Gastroesophageal sphincter (tissue), 4 donors: Measurements from ENCODE around the gene CTBP1. TPM values are rescaled to one million over a fixed set of nuclear protein-coding genes. Genes with fewer than 3 reads are reported as not detected.

Source experiments
- ATAC-seq: fragments of 150-250 bp; one replicate; pipeline ENCODE4 v1.9.1; 2016; ENCODE audit warnings: mild to moderate bottlenecking, moderate library complexity
- H3K27ac ChIP-seq, 4 donors: fragments of 200-600 bp; sonication (generic) in 3 of 4; 1 replicate in 3 of 4; 2 replicates in 1 of 4; pipeline ENCODE4 v1.5.1; 2016 to 2019
- H3K27me3 ChIP-seq: fragments of 200-600 bp; sonication (generic); one replicate; pipeline ENCODE4 v1.5.1; 2019
- H3K36me3 ChIP-seq, 2 donors: fragments of 200-600 bp; sonication (generic); one replicate each; pipeline ENCODE4 v1.5.1; 2019; ENCODE audit warnings: control low read depth in 1 of 2
- H3K4me1 ChIP-seq, 3 donors: fragments of 200-600 bp; sonication (generic); 1 replicate in 2 of 3; 2 replicates in 1 of 3; pipeline ENCODE4 v1.5.1; 2016 to 2019; ENCODE audit warnings: control low read depth in 2 of 3
- H3K4me3 ChIP-seq, 2 donors: fragments of 200-600 bp; sonication (generic); one replicate each; pipeline ENCODE4 v1.5.1; 2019; ENCODE audit warnings: mild to moderate bottlenecking in 1 of 2, moderate library complexity in 1 of 2
- H3K9me3 ChIP-seq, 3 donors: fragments of 200-600 bp; sonication (generic); one replicate each; pipeline ENCODE4 v1.5.1; 2017 to 2019; ENCODE audit warnings: control low read depth in 2 of 3
- CTCF ChIP-seq, 4 experiments: fragments of 200-600 bp in 2 of 4; fragments of 450-650 bp in 2 of 4; sonication (generic) in 1 of 4; IDR thresholded peaks; one replicate each; pipeline ENCODE4 v1.5.1; 2017 to 2019; ENCODE audit warnings: antibody characterized with exemption in 4 of 4, mild to moderate bottlenecking in 2 of 4, moderate library complexity in 2 of 4
- EP300 ChIP-seq: sonication (generic); formaldehyde crosslinking; IDR thresholded peaks from one replicate; pipeline ENCODE4 v1.6.1; 2017; ENCODE audit warnings: antibody characterized with exemption, mild to moderate bottlenecking
- POLR2A ChIP-seq, 2 donors: fragments of 450-650 bp; IDR thresholded peaks; one replicate each; pipeline ENCODE4 v1.6.1; 2017; ENCODE audit warnings: antibody characterized with exemption in 2 of 2, mild to moderate bottlenecking in 2 of 2, moderate library complexity in 1 of 2
- POLR2AphosphoS5 ChIP-seq: sonication (generic); formaldehyde crosslinking; IDR thresholded peaks from one replicate; pipeline ENCODE4 v1.6.1; 2017; ENCODE audit warnings: antibody characterized with exemption
- WGBS, 2 donors: methylation state at CpG; one replicate each; pipeline ENCODE4 v1.1.5; 2018; ENCODE audit warnings: low coverage in 1 of 2; 5-methylcytosine and 5-hydroxymethylcytosine counted together
- total RNA-seq, 4 donors: library from RNA; depleted of rRNA; stranded (reverse); fragments of >200 nt; gene quantifications; one replicate each; pipeline ENCODE4 v1.1.0, GENCODE V29; 2016

CTBP1 gene
- total RNA-seq, 4 donors from 2014 or later = 126 to 271 (median 164) TPM

- no peak for ATAC-seq
- no peaks in the 10 kb centered on the region for H3K36me3 ChIP-seq
- H3K4me3 ChIP-seq = no peak overlapping the region
- TF ChIP-seq POLR2AphosphoS5 = no peak
- no peak for TF ChIP-seq POLR2A (IDR thresholded peaks at IDR 0.05)
- TF ChIP-seq CTCF (IDR thresholded peaks at IDR 0.05) = no peak
- TF ChIP-seq EP300 = no peak
- 41 to 67% methylated on average over 3 to 12 of the region's 28 CpGs for WGBS, 2 donors
- H3K27ac ChIP-seq = peak overlapping the region; percentile 9 to 87 (median 80)
- no peaks in the 10 kb centered on the region for H3K9me3 ChIP-seq
- H3K27me3 ChIP-seq = no peaks in the 10 kb centered on the region
- H3K4me1 ChIP-seq = peaks cover 10 to 52% (median 31%) of the 10 kb centered on the region in 3 donors
Measured at GRCh38 chr4:1193206-1194009, 55.5 kb downstream of the CTBP1 start.

GRCh38 chr4:1192493-1193205 is 56.3 kb downstream of the CTBP1 start:
- Histone ChIP-seq H3K4me1 (peaks cover 10 to 52% (median 31%) of the 10 kb centered on the region in 3 donors), H3K4me3 (peak overlapping the region in 1 of 2 donors; percentile 13), H3K27ac (peak overlapping the region; percentile 36 to 87 (median 80)), H3K27me3 (no peaks in the 10 kb centered on the region), H3K36me3 (no peaks in the 10 kb centered on the region), H3K9me3 (no peaks in the 10 kb centered on the region)
- 10% methylated on average over 2 of the region's 13 CpGs; no CpG with 5 or more reads in 1 of the 2 donors for WGBS, 2 donors
- no peak for TF ChIP-seq CTCF (IDR thresholded peaks at IDR 0.05)
- no peak for TF ChIP-seq EP300
- TF ChIP-seq POLR2A (IDR thresholded peaks at IDR 0.05) = no peak
- TF ChIP-seq POLR2AphosphoS5 = no peak
- ATAC-seq = peak; percentile 56

GRCh38 chr4:1192091-1192492 is 56.8 kb downstream of the CTBP1 start:
- Histone ChIP-seq H3K4me3 (peak overlapping the region in 1 of 2 donors; percentile 13), H3K27me3 (no peaks in the 10 kb centered on the region), H3K4me1 (peaks cover 10 to 52% (median 31%) of the 10 kb centered on the region in 3 donors), H3K9me3 (no peaks in the 10 kb centered on the region), H3K36me3 (no peaks in the 10 kb centered on the region), H3K27ac (peak overlapping the region; percentile 36 to 87 (median 80))
- 0% methylated on average over 3 of the region's 4 CpGs; no CpG with 5 or more reads in 1 of the 2 donors for WGBS, 2 donors
- TF ChIP-seq CTCF (IDR thresholded peaks at IDR 0.05) = no peak
- TF ChIP-seq POLR2AphosphoS5 = peak; percentile 88
- ATAC-seq = peak; percentile 96

GRCh38 chr4:1191621-1192020 is 57.3 kb downstream of the CTBP1 start:
- Histone ChIP-seq H3K4me3 (no peak overlapping the region), H3K27ac (peak overlapping the region; percentile 16 to 87 (median 80)), H3K27me3 (no peaks in the 10 kb centered on the region), H3K9me3 (no peaks in the 10 kb centered on the region), H3K36me3 (no peaks in the 10 kb centered on the region), H3K4me1 (peaks cover 10 to 52% (median 31%) of the 10 kb centered on the region in 3 donors)
- TF ChIP-seq POLR2AphosphoS5 (no peak), CTCF (IDR thresholded peaks at IDR 0.05) (no peak), EP300 (no peak), POLR2A (IDR thresholded peaks at IDR 0.05) (no peak)
- 62% methylated on average over 3 of the region's 5 CpGs; no CpG with 5 or more reads in 1 of the 2 donors for WGBS, 2 donors
- no peak for ATAC-seq
